OCI-LY7 (cell line): ENCODE measurements around the gene CDK5R1. TPM values are rescaled to one million over a fixed set of nuclear protein-coding genes. Genes with fewer than 3 reads are reported as not detected.

Experiments used
- BruUV-seq: library from RNA; stranded (reverse); fragments of 400-500 nt; replicated peaks from 2 replicates; lab custom pipeline; 2021; lab: Mats Ljungman, UMichigan
- CTCF ChIA-PET: fragments of 300-600 bp; sonication (Branson Sonifier 250); formaldehyde crosslinking; loops from one replicate; lab custom pipeline; 2022; ENCODE audit warnings: antibody characterized with exemption; ENCODE audit not compliant: unreplicated experiment; lab: Charles Lee
- POLR2A ChIA-PET: fragments of 300-600 bp; sonication (Branson Sonifier 250); formaldehyde crosslinking; loops from one replicate; lab custom pipeline; 2022; ENCODE audit warnings: antibody characterized with exemption; lab: Charles Lee
- DNase-seq: peaks from one replicate; pipeline ENCODE4 v3.0.0-alpha.2; 2015; ENCODE audit warnings: low spot score
- H2AFZ ChIP-seq: fragments of 200-600 bp; sonication (generic), shearing (Covaris generic); 2 replicates; pipeline ENCODE4 v1.6.1; 2014; ENCODE audit warnings: mild to moderate bottlenecking, antibody characterized with exemption, low read length, moderate library complexity
- H3K27ac ChIP-seq: fragments of 200-600 bp; sonication (generic); 2 replicates; pipeline ENCODE4 v1.5.1; 2014; ENCODE audit warnings: mixed run types, low read depth, mild to moderate bottlenecking, moderate library complexity, low read length, inconsistent platforms; ENCODE audit not compliant: poor library complexity, severe bottlenecking
- H3K36me3 ChIP-seq: fragments of 200-600 bp; sonication (generic); 2 replicates; pipeline ENCODE4 v1.6.1; 2014; ENCODE audit warnings: mild to moderate bottlenecking, antibody characterized with exemption, low read length, moderate library complexity, mixed read lengths; ENCODE audit not compliant: insufficient read depth
- H3K4me1 ChIP-seq: fragments of 200-600 bp; sonication (generic); 2 replicates; pipeline ENCODE4 v1.5.1; 2014; ENCODE audit warnings: mild to moderate bottlenecking, low read length; ENCODE audit not compliant: insufficient read depth, poor library complexity, severe bottlenecking
- H3K4me2 ChIP-seq: fragments of 200-600 bp; sonication (generic); 2 replicates; pipeline ENCODE4 v1.6.1; 2014; ENCODE audit warnings: mild to moderate bottlenecking, low read length
- H3K4me3 ChIP-seq: fragments of 200-600 bp; sonication (generic); 2 replicates; pipeline ENCODE4 v1.5.1; 2014; ENCODE audit warnings: mild to moderate bottlenecking, low read depth, low read length; ENCODE audit not compliant: poor library complexity, severe bottlenecking
- H3K79me2 ChIP-seq: fragments of 200-600 bp; sonication (generic); 2 replicates; pipeline ENCODE4 v1.6.1; 2016; ENCODE audit warnings: low read depth, mild to moderate bottlenecking, low read length, moderate library complexity, mixed read lengths; ENCODE audit not compliant: insufficient read depth
- H3K9me2 ChIP-seq: fragments of 200-600 bp; sonication (generic); 2 replicates; pipeline ENCODE4 v1.6.1; 2016; ENCODE audit warnings: mild to moderate bottlenecking, low read length, mixed read lengths; ENCODE audit not compliant: insufficient read depth
- H3K9me3 ChIP-seq: fragments of 200-600 bp; sonication (generic); 2 replicates; pipeline ENCODE4 v1.6.1; 2014; ENCODE audit warnings: mild to moderate bottlenecking, mixed run types, low read length, mixed read lengths
- H4K20me1 ChIP-seq: fragments of 200-600 bp; sonication (generic); 2 replicates; pipeline ENCODE4 v1.6.1; 2014; ENCODE audit warnings: mild to moderate bottlenecking, antibody characterized with exemption, low read length, moderate library complexity, mixed read lengths; ENCODE audit not compliant: insufficient read depth
- EZH2phosphoT487 ChIP-seq: fragments of 200-600 bp; sonication (generic); IDR thresholded peaks from 2 replicates; pipeline ENCODE4 v1.6.1; 2018; ENCODE audit warnings: low read depth, borderline replicate concordance, mild to moderate bottlenecking, mixed run types, antibody characterized with exemption, low read length, moderate library complexity, mixed read lengths
- intact Hi-C: fragments of 100-400 bp; cut with micrococcal nuclease; formaldehyde crosslinking; loops from one replicate; pipeline ENCODE4 v1.10.0; 2022; ENCODE audit not compliant: unreplicated experiment
- total RNA-seq, 2 experiments: library from RNA; depleted of rRNA in 1 of 2; stranded (reverse); fragments of >200 nt in 1 of 2; shearing (Covaris generic) in 1 of 2; gene quantifications; 2 replicates each; pipeline ENCODE4 v1.2.3, GENCODE V29; 2014 to 2022
- TF ChIP-seq, protein P1 (sequence below): fragments of 200-600 bp; sonication (generic); conservative IDR thresholded peaks from 2 replicates; pipeline ENCODE4 v1.5.1; 2014; ENCODE audit warnings: mild to moderate bottlenecking, antibody characterized with exemption, low read length, moderate library complexity, mixed read lengths

Gene CDK5R1
- total RNA-seq, 2 experiments from 2014 or later, result 1.3 to 2.2 TPM

DNA sequence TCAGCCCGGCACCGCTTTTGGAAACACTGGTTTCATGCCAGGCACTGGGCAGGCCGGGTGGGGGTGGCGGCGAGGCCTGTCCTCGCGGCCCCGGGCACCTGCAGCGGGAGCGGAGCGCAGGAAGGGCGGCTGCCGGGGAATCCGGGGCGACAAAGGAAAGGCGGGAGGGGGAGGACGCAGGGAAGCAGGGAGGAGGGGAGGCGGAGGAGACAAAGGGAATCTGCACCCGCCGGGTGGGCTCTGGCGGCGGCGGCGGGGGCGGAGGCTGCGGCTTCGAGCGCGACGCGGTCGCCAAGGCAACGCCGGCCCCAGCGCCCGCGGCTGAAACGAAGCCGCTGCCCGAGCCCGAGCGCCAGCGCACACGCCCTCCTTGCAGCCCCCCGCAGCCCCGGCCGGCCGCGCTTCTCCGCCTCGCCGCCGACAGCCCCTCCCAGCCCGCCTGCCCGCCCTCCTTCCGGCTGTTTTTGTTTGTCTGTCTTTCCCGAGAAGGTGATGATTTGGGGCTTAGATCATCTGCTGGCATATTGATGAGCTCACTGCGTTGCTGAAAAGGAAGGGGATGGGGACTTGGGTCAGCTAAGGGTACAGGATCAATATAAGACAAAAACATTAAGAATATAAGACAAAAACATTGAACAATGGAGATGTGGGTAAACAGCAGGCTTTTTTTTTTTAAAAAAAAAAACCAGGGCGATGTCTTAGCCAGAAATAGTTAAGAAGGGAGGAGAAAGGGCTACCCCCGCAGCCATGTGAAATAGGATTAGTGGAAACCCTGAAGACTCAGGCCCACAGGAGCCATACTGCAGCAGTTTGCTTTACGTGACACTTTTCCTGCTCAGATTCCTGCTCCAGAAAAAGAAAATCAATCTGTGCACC, 32.7 kb downstream of the CDK5R1 start:
- H3K79me2 ChIP-seq, result no peaks in the 10 kb centered on the region
- POLR2A ChIA-PET, result no interaction called here
- H3K9me3 ChIP-seq, result no peaks in the 10 kb centered on the region
- no peaks in the 10 kb centered on the region for H3K36me3 ChIP-seq
- intact Hi-C loops, result loop anchor here (2.0 kb wide), 1 partner anchor 33 kb away; the partner anchor contains the start of gene CDK5R1
- H4K20me1 ChIP-seq, result no peaks in the 10 kb centered on the region
- CTCF ChIA-PET, result no interaction called here
- TF ChIP-seq, protein P1, sequence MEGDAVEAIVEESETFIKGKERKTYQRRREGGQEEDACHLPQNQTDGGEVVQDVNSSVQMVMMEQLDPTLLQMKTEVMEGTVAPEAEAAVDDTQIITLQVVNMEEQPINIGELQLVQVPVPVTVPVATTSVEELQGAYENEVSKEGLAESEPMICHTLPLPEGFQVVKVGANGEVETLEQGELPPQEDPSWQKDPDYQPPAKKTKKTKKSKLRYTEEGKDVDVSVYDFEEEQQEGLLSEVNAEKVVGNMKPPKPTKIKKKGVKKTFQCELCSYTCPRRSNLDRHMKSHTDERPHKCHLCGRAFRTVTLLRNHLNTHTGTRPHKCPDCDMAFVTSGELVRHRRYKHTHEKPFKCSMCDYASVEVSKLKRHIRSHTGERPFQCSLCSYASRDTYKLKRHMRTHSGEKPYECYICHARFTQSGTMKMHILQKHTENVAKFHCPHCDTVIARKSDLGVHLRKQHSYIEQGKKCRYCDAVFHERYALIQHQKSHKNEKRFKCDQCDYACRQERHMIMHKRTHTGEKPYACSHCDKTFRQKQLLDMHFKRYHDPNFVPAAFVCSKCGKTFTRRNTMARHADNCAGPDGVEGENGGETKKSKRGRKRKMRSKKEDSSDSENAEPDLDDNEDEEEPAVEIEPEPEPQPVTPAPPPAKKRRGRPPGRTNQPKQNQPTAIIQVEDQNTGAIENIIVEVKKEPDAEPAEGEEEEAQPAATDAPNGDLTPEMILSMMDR, result no peak
- peak; percentile 83 for TF ChIP-seq EZH2phosphoT487
- DNase-seq, result no peak
- H3K4me3 ChIP-seq, result peak overlapping the region; percentile 29
- H3K9me2 ChIP-seq, result no peaks in the 10 kb centered on the region
- no peak overlapping the region for H3K27ac ChIP-seq
- peaks cover 46% of the 10 kb centered on the region for H3K4me1 ChIP-seq
- BruUV-seq, result no TSS peak
- peak overlapping the region; percentile 58 for H3K4me2 ChIP-seq
- no peak overlapping the region for H2AFZ ChIP-seq

DNA sequence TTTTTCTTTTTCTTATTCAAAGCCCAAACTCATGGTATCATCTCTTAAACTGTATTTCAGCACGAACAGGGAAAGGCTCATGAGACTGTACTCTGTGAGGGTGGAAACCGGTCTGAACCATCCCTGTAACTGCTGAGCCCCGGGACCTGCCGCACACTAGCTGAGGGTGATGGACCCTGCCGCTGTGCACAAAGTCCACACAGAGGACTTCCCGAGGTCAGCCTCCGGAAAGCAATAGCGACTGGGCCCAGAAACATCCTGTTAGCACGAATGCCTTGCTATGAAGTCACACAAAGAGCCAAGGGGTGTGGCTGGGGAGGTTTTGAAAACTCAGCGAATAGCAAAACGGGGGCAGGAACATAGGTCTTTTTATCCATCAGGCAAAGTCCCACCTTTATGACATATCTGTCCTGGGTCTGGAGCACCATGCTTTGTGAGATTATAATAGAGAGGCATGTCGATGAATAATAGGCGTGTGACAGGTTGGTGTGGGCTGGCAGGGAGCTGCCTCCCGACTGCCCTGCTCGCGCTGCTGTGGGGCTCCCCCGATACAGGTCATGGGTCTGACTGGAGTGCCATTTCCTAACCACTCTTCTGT, 33.4 kb downstream of the CDK5R1 start:
- DNase-seq, result no peak
- Histone ChIP-seq H3K79me2 (no peaks in the 10 kb centered on the region), H3K27ac (no peak overlapping the region), H3K9me2 (no peaks in the 10 kb centered on the region), H3K36me3 (no peaks in the 10 kb centered on the region), H3K4me3 (no peak overlapping the region), H2AFZ (no peak overlapping the region), H3K4me1 (peaks cover 53% of the 10 kb centered on the region), H4K20me1 (no peaks in the 10 kb centered on the region), H3K4me2 (peak overlapping the region; percentile 58; the same call in 1 of the 2 replicates), H3K9me3 (no peaks in the 10 kb centered on the region)
- BruUV-seq, result no TSS peak
- TF ChIP-seq, protein P1, result no peak
- TF ChIP-seq EZH2phosphoT487, result no peak; the same call in 1 of the 2 replicates
- ChIA-PET CTCF (no interaction called here), POLR2A (no interaction called here)
- intact Hi-C loops, result no loop called here
